Left ventricle myocardium inferior (tissue), 1 donor: ENCODE results near the gene PLIN4. TPM values are rescaled to one million over a fixed set of nuclear protein-coding genes. Genes with fewer than 3 reads are reported as not detected.

Source experiments
- DNase-seq: peaks from one replicate; pipeline ENCODE4 v3.0.0-alpha.2; 2020
- H3K27ac ChIP-seq: fragments of 200-600 bp; replicated peaks from 2 replicates; pipeline ENCODE4 v1.8.0; 2021
- H3K27me3 ChIP-seq: fragments of 200-600 bp; 2 replicates; pipeline ENCODE4 v1.8.0; 2021; ENCODE audit warnings: low read depth
- H3K36me3 ChIP-seq: fragments of 200-600 bp; 2 replicates; pipeline ENCODE4 v1.8.0; 2021
- H3K4me1 ChIP-seq: fragments of 200-600 bp; 2 replicates; pipeline ENCODE4 v1.8.0; 2021
- H3K4me3 ChIP-seq: fragments of 200-600 bp; 2 replicates; pipeline ENCODE4 v1.8.0; 2021; ENCODE audit warnings: mild to moderate bottlenecking, moderate library complexity
- H3K9me3 ChIP-seq: fragments of 200-600 bp; replicated peaks from 2 replicates; pipeline ENCODE4 v1.8.0; 2021
- CTCF ChIP-seq: fragments of 200-600 bp; IDR thresholded peaks from 2 replicates; pipeline ENCODE4 v1.8.0; 2021; ENCODE audit warnings: antibody characterized with exemption, mild to moderate bottlenecking, borderline replicate concordance
- intact Hi-C: fragments of 100-400 bp; cut with micrococcal nuclease; formaldehyde crosslinking; loops from one replicate; pipeline ENCODE4 v1.11.0; 2022
- total RNA-seq: library from RNA; stranded (reverse); fragmentation: NEBNext Ultra II Directional; extraction: Animal tissue kit (Norgen Biotek cat#: 25700); gene quantifications from one replicate; pipeline ENCODE4 v1.2.1, GENCODE V29; 2021
- donor health status: DM: no; HTN: yes; CAD: no; lungs with severe emphysema.

PLIN4 gene
- total RNA-seq, 1 donor from 2014 or later = 162 TPM

GRCh38 chr19:4473011-4473762 is 45.1 kb downstream of the PLIN4 start:
- Histone ChIP-seq H3K27ac (peak overlapping the region; percentile 93), H3K4me1 (peaks cover 35% of the 10 kb centered on the region), H3K9me3 (no peaks in the 10 kb centered on the region), H3K27me3 (no peaks in the 10 kb centered on the region), H3K4me3 (peak overlapping the region; percentile 98), H3K36me3 (peaks cover 26% of the 10 kb centered on the region)
- TF ChIP-seq CTCF = no peak
- intact Hi-C loops = no loop called here
- no peak for DNase-seq

- intact Hi-C loops = no loop called here
- peaks cover 35% of the 10 kb centered on the region for H3K4me1 ChIP-seq
Observed at GRCh38 chr19:4472174-4472974, 45.9 kb downstream of the PLIN4 start, which contains the start of gene HDGFL2. Gene HDGFL2, plus strand, starts transcription at chr19:4472297. Its CDS starts 54 bp downstream, at chr19:4472351.

GRCh38 chr19:4471403-4472173 is 46.7 kb downstream of the PLIN4 start:
- Histone ChIP-seq H3K4me3 (peak overlapping the region; percentile 98), H3K27ac (peak overlapping the region; percentile 93), H3K4me1 (peaks cover 35% of the 10 kb centered on the region), H3K9me3 (no peaks in the 10 kb centered on the region), H3K36me3 (peaks cover 13% of the 10 kb centered on the region), H3K27me3 (no peaks in the 10 kb centered on the region)
- peak; percentile 98 for DNase-seq
- TF ChIP-seq CTCF = no peak
- intact Hi-C loops = no loop called here

More at GRCh38 chr19:4472174-4472974, 45.9 kb downstream of the PLIN4 start, which contains the start of gene HDGFL2:
- DNase-seq = no peak
- Histone ChIP-seq H3K27ac (peak within 1 kb of the TSS; percentile 93), H3K9me3 (no peaks in the 10 kb centered on the region), H3K36me3 (peaks cover 20% of the 10 kb centered on the region), H3K4me3 (peak within 1 kb of the TSS; percentile 98), H3K27me3 (no peaks in the 10 kb centered on the region)
- TF ChIP-seq CTCF = no peak

- no peak overlapping the region for H3K4me3 ChIP-seq
- H3K27ac ChIP-seq = no peak overlapping the region
- H3K27me3 ChIP-seq = no peaks in the 10 kb centered on the region
- no peak for TF ChIP-seq CTCF
- no peaks in the 10 kb centered on the region for H3K36me3 ChIP-seq
- H3K4me1 ChIP-seq = peaks cover 14% of the 10 kb centered on the region
- DNase-seq = no peak
- no peaks in the 10 kb centered on the region for H3K9me3 ChIP-seq
- intact Hi-C loops = no loop called here
Observed at GRCh38 chr19:4467835-4468234, 50.5 kb downstream of the PLIN4 start.
